Activated naive CD8-positive, alpha-beta T cell treated with anti-CD3 and anti-CD28 coated beads for 36 hours (primary cell): Measurements from ENCODE around the gene ANKRD1. TPM values are rescaled to one million over a fixed set of nuclear protein-coding genes. Genes with fewer than 3 reads are reported as not detected.
"Not testable (repeated sequence)": the region's sequence is repeated elsewhere in the genome, so short reads cannot be mapped to it uniquely, and the experiment has no call there.

Experiments used
- DNase-seq: peaks from one replicate; pipeline ENCODE4 v3.0.0; 2021
- H3K27ac Mint-ChIP-seq: one replicate; pipeline ENCODE4 v1.8.0; 2022; ENCODE audit warnings: mild to moderate bottlenecking, moderate library complexity, mixed read lengths
- H3K27me3 Mint-ChIP-seq: one replicate; pipeline ENCODE4 v1.8.0; 2022; ENCODE audit warnings: mild to moderate bottlenecking, mixed read lengths
- H3K36me3 Mint-ChIP-seq: one replicate; pipeline ENCODE4 v1.8.0; 2021; ENCODE audit warnings: mild to moderate bottlenecking, mixed read lengths
- H3K4me1 Mint-ChIP-seq: one replicate; pipeline ENCODE4 v1.8.0; 2021; ENCODE audit warnings: mixed read lengths
- H3K4me3 Mint-ChIP-seq: one replicate; pipeline ENCODE4 v1.8.0; 2022; ENCODE audit warnings: mild to moderate bottlenecking, moderate library complexity, mixed read lengths
- H3K9me3 Mint-ChIP-seq: one replicate; pipeline ENCODE4 v1.8.0; 2022; ENCODE audit warnings: mixed read lengths
- total RNA-seq, 2 experiments: library from RNA; stranded (reverse); gene quantifications; one replicate each; pipeline ENCODE4 v1.2.3, GENCODE V29; 2021

ANKRD1 gene
- total RNA-seq, 2 experiments from 2014 or later: not detected

GRCh38 chr10:90944749-90945148 is 23.9 kb upstream of the ANKRD1 start:
- H3K27me3 Mint-ChIP-seq: no peaks in the 10 kb centered on the region
- H3K4me3 Mint-ChIP-seq: no peak overlapping the region
- H3K27ac Mint-ChIP-seq: no peak overlapping the region
- DNase-seq: no peak
- no peaks in the 10 kb centered on the region for H3K36me3 Mint-ChIP-seq
- peaks cover 7% of the 10 kb centered on the region for H3K4me1 Mint-ChIP-seq
- no peaks in the 10 kb centered on the region for H3K9me3 Mint-ChIP-seq

GRCh38 chr10:90942980-90943379 is 22.1 kb upstream of the ANKRD1 start:
- not testable (repeated sequence) for H3K4me1 Mint-ChIP-seq, H3K27me3 Mint-ChIP-seq, H3K27ac Mint-ChIP-seq, H3K4me3 Mint-ChIP-seq, DNase-seq, H3K36me3 Mint-ChIP-seq, H3K9me3 Mint-ChIP-seq

- H3K36me3 Mint-ChIP-seq: no peaks in the 10 kb centered on the region
- no peaks in the 10 kb centered on the region for H3K9me3 Mint-ChIP-seq
- no peaks in the 10 kb centered on the region for H3K27me3 Mint-ChIP-seq
- H3K4me3 Mint-ChIP-seq: no peak overlapping the region
- DNase-seq: no peak
- no peak overlapping the region for H3K27ac Mint-ChIP-seq
- no peaks in the 10 kb centered on the region for H3K4me1 Mint-ChIP-seq
Observed at GRCh38 chr10:90939648-90940047, 18.8 kb upstream of the ANKRD1 start.

- Mint-ChIP-seq H3K4me3 (no peak overlapping the region), H3K4me1 (no peaks in the 10 kb centered on the region), H3K9me3 (no peaks in the 10 kb centered on the region), H3K27ac (no peak overlapping the region), H3K27me3 (no peaks in the 10 kb centered on the region), H3K36me3 (no peaks in the 10 kb centered on the region)
- no peak for DNase-seq
Observed at GRCh38 chr10:90939116-90939515, 18.2 kb upstream of the ANKRD1 start.

DNA sequence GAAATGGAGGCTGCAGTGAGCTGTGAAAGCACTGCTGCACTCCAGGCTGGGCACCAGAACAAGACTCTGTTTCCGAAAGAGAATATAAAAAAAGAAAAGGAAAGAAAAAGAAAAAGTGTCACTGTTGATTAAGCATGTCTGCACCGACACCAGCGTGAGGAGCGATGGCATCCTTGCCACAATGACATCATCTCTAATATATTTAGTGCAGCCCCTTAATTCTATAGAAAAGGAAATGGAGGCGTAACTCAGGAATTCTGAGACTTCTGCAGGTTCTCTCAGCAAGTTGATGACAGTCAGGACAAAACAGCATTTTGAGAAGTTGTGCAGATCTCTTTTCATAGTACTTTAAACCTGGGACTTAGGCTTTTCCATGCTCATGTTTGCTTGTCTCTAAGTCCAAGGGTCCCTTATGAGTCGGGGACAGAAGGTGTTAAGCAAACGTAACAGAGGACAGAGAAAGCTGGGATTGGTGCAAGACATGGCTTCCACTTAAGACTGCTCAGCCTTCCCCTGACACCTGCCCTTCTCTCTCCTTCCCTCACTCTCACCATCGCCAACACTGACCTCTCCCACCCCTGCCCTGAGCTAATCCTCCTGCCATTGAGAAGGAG is 16.9 kb upstream of the ANKRD1 start:
- no peaks in the 10 kb centered on the region for H3K36me3 Mint-ChIP-seq
- H3K4me3 Mint-ChIP-seq: no peak overlapping the region
- H3K27me3 Mint-ChIP-seq: no peaks in the 10 kb centered on the region
- DNase-seq: no peak
- no peaks in the 10 kb centered on the region for H3K4me1 Mint-ChIP-seq
- H3K27ac Mint-ChIP-seq: no peak overlapping the region
- H3K9me3 Mint-ChIP-seq: no peaks in the 10 kb centered on the region

GRCh38 chr10:90936276-90936659 is 15.4 kb upstream of the ANKRD1 start:
- no peaks in the 10 kb centered on the region for H3K27me3 Mint-ChIP-seq
- no peaks in the 10 kb centered on the region for H3K9me3 Mint-ChIP-seq
- H3K27ac Mint-ChIP-seq: no peak overlapping the region
- H3K4me1 Mint-ChIP-seq: no peaks in the 10 kb centered on the region
- H3K36me3 Mint-ChIP-seq: no peaks in the 10 kb centered on the region
- H3K4me3 Mint-ChIP-seq: no peak overlapping the region
- DNase-seq: no peak

GRCh38 chr10:90935581-90936275 is 14.8 kb upstream of the ANKRD1 start:
- no peak for DNase-seq
- no peak overlapping the region for H3K4me3 Mint-ChIP-seq
- no peak overlapping the region for H3K27ac Mint-ChIP-seq
- no peaks in the 10 kb centered on the region for H3K9me3 Mint-ChIP-seq
- H3K4me1 Mint-ChIP-seq: no peaks in the 10 kb centered on the region
- H3K27me3 Mint-ChIP-seq: peaks cover 3% of the 10 kb centered on the region
- H3K36me3 Mint-ChIP-seq: no peaks in the 10 kb centered on the region

DNA sequence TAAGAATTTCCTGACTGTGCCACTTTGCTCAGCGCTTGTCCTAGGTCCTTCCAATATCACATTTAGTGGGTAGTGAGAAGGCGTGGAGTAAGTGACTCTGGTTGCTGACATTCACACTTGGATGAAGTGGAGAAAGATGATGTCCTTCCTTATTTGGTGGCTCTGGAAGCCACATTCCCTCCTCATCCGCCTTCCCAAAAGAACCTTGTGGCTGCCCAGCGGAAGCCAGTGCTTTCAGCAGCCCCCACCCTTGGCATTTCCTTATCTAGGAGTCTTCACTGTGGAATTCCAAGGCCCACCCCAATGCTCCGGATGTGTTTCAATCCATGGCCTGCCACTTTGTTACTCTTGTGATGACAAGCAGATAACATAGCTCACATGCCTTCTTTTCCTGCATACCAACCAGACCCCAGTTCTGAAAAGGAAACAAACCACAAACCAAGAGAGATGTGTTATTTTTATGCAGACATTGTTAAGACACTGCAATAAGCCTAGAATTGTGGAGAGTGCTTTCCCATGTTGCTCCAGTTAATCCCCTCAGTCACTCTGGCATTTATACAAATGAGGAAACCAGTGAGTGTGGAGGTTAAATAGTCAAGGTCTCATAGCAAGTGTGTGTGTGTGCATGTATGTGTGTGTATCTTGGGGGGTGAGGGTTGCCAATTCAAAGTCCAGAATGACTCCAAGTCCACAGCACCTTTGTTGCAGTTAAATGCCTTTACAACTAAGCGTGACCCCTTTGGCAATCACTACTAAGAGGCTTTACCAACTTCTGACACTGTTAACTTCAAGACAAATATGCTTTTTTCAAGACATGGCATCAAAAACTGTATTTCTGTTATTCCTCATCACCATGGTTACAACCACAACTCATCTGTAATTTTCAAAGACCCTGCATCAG is 10.3 kb upstream of the ANKRD1 start:
- Mint-ChIP-seq H3K27me3 (peaks cover 23% of the 10 kb centered on the region), H3K4me1 (no peaks in the 10 kb centered on the region), H3K9me3 (no peaks in the 10 kb centered on the region), H3K27ac (peak overlapping the region; percentile 26), H3K4me3 (no peak overlapping the region), H3K36me3 (no peaks in the 10 kb centered on the region)
- no peak for DNase-seq

DNA sequence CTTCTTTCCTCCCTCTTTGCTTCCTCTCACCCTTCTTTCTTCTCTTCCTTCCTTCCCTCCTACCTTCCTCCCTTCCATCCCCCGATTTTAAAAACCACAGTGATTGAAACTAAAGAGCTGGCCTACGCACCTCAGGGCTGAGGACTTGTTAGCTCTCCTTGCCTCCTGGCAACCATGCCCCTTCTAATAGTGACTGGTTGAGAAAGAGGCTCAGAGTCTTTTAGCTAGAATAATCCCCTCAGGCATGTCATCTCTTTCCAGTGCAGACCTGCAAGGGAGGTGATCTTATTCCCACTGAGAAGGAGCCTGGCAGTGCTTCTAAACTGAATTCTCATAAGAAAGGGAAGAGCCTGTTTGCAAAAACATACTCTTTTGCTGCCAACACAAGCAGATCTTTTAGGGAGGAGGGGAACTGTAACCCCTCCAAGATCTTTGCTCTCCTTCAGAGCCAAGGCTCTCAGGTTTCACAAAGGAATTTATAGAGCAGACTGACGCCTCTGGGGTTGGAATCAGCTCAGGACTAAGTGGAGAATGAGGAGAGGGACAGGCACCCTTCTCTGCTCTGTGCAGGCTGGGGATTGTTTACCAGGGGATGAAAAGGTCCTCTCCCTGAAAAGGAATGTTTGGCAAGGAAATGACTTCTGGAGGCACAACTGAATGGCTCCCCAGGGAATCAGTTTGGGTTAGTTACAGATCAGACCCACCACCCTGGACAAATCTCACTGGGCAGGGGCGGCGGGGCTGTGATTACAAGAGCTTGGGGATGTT is 9.4 kb upstream of the ANKRD1 start:
- H3K36me3 Mint-ChIP-seq: no peaks in the 10 kb centered on the region
- H3K27ac Mint-ChIP-seq: no peak overlapping the region
- no peak overlapping the region for H3K4me3 Mint-ChIP-seq
- H3K9me3 Mint-ChIP-seq: no peaks in the 10 kb centered on the region
- H3K27me3 Mint-ChIP-seq: peaks cover 23% of the 10 kb centered on the region
- DNase-seq: no peak
- H3K4me1 Mint-ChIP-seq: no peaks in the 10 kb centered on the region

- no peak overlapping the region for H3K4me3 Mint-ChIP-seq
Observed at GRCh38 chr10:90929179-90929578, 8.3 kb upstream of the ANKRD1 start.

DNA sequence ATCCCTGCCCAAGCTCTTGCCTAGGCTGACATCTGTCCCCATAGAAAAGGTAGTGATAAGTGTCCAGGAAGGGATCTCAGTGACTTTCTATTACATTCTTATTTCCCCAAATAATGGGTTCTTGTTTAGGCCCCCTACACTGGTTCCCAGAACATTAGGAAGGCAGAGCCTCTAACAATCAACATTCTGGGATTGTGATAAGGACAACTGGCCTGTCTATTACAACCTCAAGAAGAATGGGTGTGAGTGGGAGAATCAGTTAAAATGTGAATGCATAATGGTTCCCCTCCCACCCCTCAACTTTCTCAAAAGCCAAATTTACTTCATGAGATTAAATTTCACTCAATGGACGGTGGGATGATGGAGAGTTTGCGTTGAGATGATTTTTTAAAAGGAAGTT is 6.4 kb upstream of the ANKRD1 start:
- no peak for DNase-seq
- H3K4me1 Mint-ChIP-seq: no peaks in the 10 kb centered on the region
- no peak overlapping the region for H3K27ac Mint-ChIP-seq
- H3K36me3 Mint-ChIP-seq: no peaks in the 10 kb centered on the region
- H3K4me3 Mint-ChIP-seq: no peak overlapping the region
- no peaks in the 10 kb centered on the region for H3K9me3 Mint-ChIP-seq
- peaks cover 23% of the 10 kb centered on the region for H3K27me3 Mint-ChIP-seq

More at GRCh38 chr10:90929179-90929578, 8.3 kb upstream of the ANKRD1 start:
- Mint-ChIP-seq H3K27me3 (peaks cover 23% of the 10 kb centered on the region), H3K9me3 (no peaks in the 10 kb centered on the region), H3K4me1 (no peaks in the 10 kb centered on the region), H3K27ac (no peak overlapping the region), H3K36me3 (no peaks in the 10 kb centered on the region)
- no peak for DNase-seq

DNA sequence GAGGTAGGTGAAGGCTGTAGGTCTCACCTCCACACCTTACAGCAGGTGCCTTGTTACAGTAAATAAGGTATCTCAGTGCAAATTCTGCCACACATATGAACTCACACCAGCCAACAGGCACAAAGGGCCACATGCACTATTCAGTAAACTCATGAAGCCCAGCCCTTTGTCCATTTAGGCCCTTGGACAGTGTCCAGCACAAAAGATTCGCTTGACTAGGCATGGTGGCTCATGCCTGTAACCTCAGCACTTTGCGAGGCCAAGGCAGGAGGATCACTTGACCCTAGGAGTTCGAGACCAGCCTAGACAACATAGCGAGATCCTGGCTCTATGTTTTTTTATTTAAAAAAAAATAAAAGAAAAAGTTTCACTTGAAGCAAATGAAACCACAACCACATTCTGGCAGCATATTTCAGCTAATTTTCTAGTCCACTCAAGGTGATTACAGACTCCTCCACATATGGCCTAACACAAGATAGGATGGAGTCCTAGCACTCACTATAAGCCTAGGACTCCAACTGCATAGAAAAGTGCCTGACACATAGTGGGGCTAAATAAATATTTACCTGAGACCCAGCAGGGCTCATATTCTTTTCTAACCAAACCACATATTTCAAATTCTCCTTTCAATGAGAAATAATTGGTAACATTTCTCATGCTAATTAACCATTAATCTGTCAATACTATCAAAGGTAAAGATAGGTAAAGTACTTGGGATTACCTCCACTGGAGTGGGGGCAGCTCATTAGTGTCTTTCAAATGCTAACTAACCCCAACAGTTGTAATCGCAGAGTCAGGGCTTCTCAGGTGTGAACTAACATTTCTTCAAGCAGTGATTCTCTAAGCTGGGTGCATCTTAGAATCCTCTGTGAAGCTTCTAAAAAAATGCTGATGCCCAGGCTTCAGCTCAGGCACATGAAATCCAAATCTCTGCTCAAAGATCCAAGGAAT is 4.5 kb upstream of the ANKRD1 start:
- Mint-ChIP-seq H3K4me3 (no peak overlapping the region), H3K27me3 (peaks cover 20% of the 10 kb centered on the region), H3K27ac (no peak overlapping the region), H3K4me1 (no peaks in the 10 kb centered on the region), H3K36me3 (no peaks in the 10 kb centered on the region), H3K9me3 (no peaks in the 10 kb centered on the region)
- no peak for DNase-seq

- H3K4me3 Mint-ChIP-seq: no peak overlapping the region
- H3K4me1 Mint-ChIP-seq: no peaks in the 10 kb centered on the region
- DNase-seq: no peak
- H3K36me3 Mint-ChIP-seq: no peaks in the 10 kb centered on the region
- no peak overlapping the region for H3K27ac Mint-ChIP-seq
- H3K27me3 Mint-ChIP-seq: peaks cover 16% of the 10 kb centered on the region
- H3K9me3 Mint-ChIP-seq: no peaks in the 10 kb centered on the region
Observed at GRCh38 chr10:90924552-90924951, 3.7 kb upstream of the ANKRD1 start.

DNA sequence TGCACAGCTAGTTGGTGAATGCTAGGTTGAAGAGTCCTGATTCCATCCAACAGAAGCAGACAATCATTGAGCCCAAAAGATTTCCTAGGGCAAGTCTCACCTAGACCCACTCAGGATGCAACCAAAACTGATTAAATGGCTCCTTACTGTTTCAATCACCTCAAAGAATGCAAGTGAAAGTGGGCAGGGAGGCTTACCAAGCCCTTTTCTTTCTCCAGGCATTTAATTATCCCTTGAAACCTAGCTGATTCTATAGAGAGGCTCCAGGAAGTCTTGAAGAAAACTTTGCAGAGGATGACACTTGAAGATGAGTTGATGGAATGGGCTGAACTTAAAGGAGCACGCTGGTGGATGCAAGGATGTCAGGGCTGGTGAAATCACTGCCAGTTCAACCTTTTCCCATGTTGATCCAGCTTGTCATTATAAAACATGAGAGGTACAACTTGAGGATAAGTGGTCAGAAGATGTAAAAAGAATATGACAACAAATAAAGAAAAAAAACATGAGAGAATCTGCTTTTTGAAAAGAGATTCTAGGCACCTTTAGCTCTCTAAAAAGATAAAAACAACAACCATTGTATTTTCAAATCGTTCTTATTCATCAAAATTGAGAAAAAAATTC is 2.3 kb upstream of the ANKRD1 start:
- DNase-seq: no peak
- no peaks in the 10 kb centered on the region for H3K9me3 Mint-ChIP-seq
- H3K27ac Mint-ChIP-seq: no peak overlapping the region
- H3K4me3 Mint-ChIP-seq: no peak overlapping the region
- no peaks in the 10 kb centered on the region for H3K4me1 Mint-ChIP-seq
- H3K27me3 Mint-ChIP-seq: peaks cover 11% of the 10 kb centered on the region
- no peaks in the 10 kb centered on the region for H3K36me3 Mint-ChIP-seq
